IPS-15b (cell line): ENCODE measurements around the gene ARAP2.

Experiments
- H3K27me3 ChIP-seq: one replicate; pipeline ENCODE4 v1.6.1; 2013; ENCODE audit warnings: low read length; ENCODE audit not compliant: control insufficient read depth, insufficient read depth
- H3K36me3 ChIP-seq: one replicate; pipeline ENCODE4 v1.6.1; 2013; ENCODE audit warnings: low read length; ENCODE audit not compliant: control insufficient read depth, insufficient read depth
- H3K4me1 ChIP-seq: one replicate; pipeline ENCODE4 v1.6.1; 2013; ENCODE audit warnings: mild to moderate bottlenecking, low read length; ENCODE audit not compliant: control insufficient read depth, insufficient read depth
- H3K4me3 ChIP-seq: one replicate; pipeline ENCODE4 v1.5.1; 2013; ENCODE audit warnings: low read depth, low read length
- H3K9ac ChIP-seq: one replicate; pipeline ENCODE4 v1.6.1; 2013; ENCODE audit warnings: low read depth, mild to moderate bottlenecking, low read length
- H3K9me3 ChIP-seq: one replicate; pipeline ENCODE4 v1.6.1; 2013; ENCODE audit warnings: mild to moderate bottlenecking, low read length; ENCODE audit not compliant: control insufficient read depth, insufficient read depth

The ARAP2 gene

DNA sequence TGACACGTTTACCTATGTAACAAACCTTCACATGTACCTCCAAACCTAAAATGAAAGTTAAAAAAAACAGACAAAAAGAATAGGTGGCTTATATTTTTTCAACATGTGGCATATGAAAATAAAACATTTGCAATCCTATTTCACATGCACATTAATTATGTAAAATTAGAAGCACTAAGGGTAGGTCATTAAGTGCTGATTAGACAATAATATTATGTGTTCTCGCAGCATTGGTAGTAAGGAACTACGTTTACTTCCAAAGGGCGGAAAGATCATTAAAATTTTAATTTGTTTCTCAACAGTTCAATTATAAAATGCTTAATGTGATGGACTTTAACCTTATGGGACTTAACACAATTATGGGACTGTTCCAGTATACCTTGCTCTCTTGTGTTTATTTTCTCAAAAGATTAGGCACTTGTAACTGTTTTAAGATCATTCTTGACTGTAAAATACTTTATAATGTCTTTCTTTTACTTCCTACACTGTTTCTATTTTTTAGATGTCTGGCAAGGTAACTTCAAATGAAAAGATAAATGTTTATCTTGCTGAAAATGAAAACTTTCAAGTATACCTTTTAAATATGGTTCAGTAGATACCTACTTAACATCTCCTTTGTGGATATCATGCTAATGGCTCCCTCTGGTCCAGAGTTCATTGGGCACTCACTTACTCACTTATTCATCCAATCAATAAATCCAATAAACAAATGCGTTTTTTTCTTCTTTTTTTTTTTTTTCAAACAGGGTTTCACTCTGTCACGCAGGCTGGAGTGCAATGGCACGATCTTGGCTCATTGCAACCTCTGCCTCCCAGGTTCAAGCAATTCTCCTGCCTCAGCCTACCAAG lies 202.0 kb downstream of the ARAP2 start:
- Histone ChIP-seq H3K36me3 (no peaks in the 10 kb centered on the region), H3K4me1 (no peaks in the 10 kb centered on the region), H3K4me3 (no peak overlapping the region), H3K9ac (no peak overlapping the region), H3K27me3 (no peaks in the 10 kb centered on the region), H3K9me3 (no peaks in the 10 kb centered on the region)

DNA sequence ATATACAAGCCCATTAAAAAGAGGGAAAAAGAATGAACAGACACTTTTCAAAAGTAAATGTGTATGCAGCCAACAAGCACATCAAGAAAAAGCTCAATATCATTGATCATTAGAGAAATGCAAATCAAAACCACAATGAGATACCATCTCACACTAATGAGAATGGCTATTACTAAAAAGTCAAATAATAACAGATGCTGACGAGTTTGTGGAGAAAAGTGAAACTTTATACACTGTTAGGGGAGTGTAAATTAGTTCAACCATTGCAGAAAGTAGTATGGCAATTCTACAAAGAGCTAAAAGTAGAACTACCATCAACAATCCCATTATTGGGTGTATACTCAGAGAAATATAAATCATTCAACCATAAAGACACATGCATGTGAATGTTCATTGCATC lies 203.0 kb downstream of the ARAP2 start:
- H3K9me3 ChIP-seq, result no peaks in the 10 kb centered on the region
- H3K36me3 ChIP-seq, result no peaks in the 10 kb centered on the region
- no peak overlapping the region for H3K4me3 ChIP-seq
- H3K9ac ChIP-seq, result no peak overlapping the region
- H3K4me1 ChIP-seq, result no peaks in the 10 kb centered on the region
- no peaks in the 10 kb centered on the region for H3K27me3 ChIP-seq

DNA sequence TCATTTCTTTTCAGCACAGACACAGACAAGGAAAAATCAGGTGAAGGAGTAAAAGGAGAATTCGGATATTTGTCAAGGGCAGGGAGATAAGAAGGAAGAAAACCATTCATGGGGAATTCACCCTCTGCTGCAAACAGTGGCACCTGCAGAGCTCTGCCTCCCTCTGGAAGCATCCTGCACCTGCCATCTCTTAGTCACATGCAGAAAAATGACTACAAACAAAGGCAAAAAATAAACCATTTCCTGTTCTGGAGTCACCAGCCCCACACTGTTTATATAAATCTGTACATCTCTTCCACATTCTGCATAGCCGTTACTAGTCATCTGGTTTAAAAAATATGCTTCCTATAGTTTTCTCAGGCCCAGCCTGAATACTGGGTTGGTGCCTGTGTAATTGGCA lies 205.3 kb downstream of the ARAP2 start:
- Histone ChIP-seq H3K9me3 (no peaks in the 10 kb centered on the region), H3K4me1 (no peaks in the 10 kb centered on the region), H3K27me3 (no peaks in the 10 kb centered on the region), H3K9ac (no peak overlapping the region), H3K36me3 (no peaks in the 10 kb centered on the region), H3K4me3 (no peak overlapping the region)

DNA sequence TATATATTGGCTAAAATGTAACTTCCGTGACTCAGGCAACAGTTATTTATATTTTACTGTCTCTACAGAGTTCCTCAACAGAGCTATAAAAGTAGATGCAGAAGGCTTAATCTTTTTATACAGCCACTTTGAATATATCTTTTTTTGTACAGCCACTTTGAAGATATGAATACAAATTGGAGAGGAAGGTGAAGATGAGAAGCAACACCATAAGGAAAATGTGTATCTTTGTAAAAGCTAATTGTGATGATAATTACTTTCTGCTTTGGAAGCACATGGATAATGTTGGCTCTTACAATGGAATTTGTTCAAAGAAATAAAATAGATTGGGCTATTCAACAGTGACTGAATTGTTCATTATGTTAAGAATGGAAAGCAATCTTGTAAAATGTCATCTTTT lies 205.8 kb downstream of the ARAP2 start:
- H3K4me3 ChIP-seq, result no peak overlapping the region
- no peaks in the 10 kb centered on the region for H3K9me3 ChIP-seq
- no peaks in the 10 kb centered on the region for H3K4me1 ChIP-seq
- H3K36me3 ChIP-seq, result no peaks in the 10 kb centered on the region
- no peak overlapping the region for H3K9ac ChIP-seq
- H3K27me3 ChIP-seq, result no peaks in the 10 kb centered on the region

DNA sequence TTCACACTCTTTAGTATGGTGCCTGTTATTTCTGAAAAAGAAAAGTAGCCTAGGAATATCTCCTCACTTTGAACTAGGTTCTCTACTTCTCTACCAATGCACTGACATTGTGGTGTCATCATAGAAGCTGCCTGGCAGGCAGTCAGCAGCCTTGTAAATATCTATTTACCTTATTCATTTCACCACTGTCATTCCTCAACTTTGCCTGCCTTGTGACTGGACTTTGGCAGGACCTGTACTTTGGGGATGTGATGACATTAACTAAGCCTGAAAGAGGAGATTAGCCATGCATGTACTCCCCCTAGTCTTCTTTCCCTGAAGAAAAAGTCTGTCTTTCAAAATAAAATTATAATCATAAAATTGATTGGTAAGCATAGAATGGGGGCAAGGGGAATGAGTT lies 207.2 kb downstream of the ARAP2 start:
- H3K9ac ChIP-seq, result no peak overlapping the region
- H3K36me3 ChIP-seq, result no peaks in the 10 kb centered on the region
- H3K27me3 ChIP-seq, result no peaks in the 10 kb centered on the region
- H3K9me3 ChIP-seq, result no peaks in the 10 kb centered on the region
- H3K4me3 ChIP-seq, result no peak overlapping the region
- H3K4me1 ChIP-seq, result no peaks in the 10 kb centered on the region

DNA sequence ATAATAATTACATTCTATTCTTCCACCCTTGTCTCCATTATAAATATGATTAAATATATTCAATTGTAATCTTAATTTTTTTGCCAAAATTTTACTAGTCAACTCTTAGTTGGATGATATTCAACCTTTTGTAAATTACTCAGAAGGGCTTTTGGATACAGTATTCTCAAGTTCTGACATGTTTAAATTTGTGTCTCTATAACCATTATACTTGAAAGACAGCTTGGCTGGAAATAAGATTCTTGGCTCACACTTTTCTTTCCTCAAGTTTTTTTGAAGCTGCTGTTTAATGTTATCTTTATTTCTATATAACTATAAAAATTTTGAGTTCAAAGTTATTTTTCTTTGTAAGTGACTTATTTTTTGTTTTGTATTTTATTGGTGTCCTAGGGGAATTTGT lies 214.4 kb downstream of the ARAP2 start:
- Histone ChIP-seq H3K27me3 (no peaks in the 10 kb centered on the region), H3K9me3 (no peaks in the 10 kb centered on the region), H3K9ac (no peak overlapping the region), H3K36me3 (no peaks in the 10 kb centered on the region), H3K4me1 (peaks cover 3% of the 10 kb centered on the region), H3K4me3 (no peak overlapping the region)

DNA sequence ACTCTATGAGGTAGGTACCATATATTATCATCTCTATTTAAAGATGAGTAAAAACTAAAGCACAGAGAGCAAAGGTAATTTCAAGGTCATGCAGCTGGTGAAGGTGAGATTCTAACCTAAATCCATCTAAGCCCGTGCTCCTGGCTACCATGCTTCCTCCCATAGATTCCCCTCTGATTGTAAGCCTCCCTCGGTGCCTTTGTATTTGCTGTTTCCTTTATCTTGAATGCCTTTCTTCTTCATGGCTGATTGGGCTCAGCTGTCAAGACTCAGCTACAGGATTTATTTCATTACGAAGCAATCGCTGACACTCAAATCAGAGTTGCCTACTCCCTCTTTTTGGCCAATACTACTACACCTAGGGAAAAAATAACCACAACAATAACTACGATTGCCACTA lies 217.1 kb downstream of the ARAP2 start:
- Histone ChIP-seq H3K9ac (no peak overlapping the region), H3K36me3 (no peaks in the 10 kb centered on the region), H3K4me3 (no peak overlapping the region), H3K9me3 (no peaks in the 10 kb centered on the region), H3K4me1 (peaks cover 3% of the 10 kb centered on the region), H3K27me3 (no peaks in the 10 kb centered on the region)

DNA sequence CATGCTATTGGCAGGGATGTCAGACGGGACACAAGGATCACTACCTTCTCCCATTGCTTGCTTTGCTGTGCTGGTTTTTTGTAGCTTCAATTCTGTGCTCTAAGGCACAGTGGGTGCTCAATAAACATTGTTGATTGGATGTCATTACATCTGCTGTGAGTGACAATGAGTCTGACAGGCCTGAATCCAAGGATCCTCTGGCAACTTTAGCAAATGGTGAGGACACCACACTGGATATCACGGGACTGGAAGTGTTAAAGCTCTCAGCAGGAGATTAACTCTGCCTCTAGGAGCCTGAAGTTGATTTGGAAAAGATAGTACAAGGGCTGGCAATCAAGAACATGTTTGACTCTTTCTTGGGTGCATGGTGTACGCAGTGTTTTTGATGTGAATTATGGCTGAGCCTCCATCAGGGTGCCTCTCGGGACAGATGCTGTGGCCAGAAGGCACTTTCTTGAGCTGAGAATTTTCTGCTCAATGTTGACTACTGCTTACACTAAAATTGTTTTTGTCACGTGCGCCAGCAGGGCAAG lies 217.9 kb downstream of the ARAP2 start:
- no peaks in the 10 kb centered on the region for H3K27me3 ChIP-seq
- H3K4me3 ChIP-seq, result no peak overlapping the region
- no peaks in the 10 kb centered on the region for H3K36me3 ChIP-seq
- H3K9ac ChIP-seq, result no peak overlapping the region
- H3K4me1 ChIP-seq, result peaks cover 3% of the 10 kb centered on the region
- no peaks in the 10 kb centered on the region for H3K9me3 ChIP-seq

DNA sequence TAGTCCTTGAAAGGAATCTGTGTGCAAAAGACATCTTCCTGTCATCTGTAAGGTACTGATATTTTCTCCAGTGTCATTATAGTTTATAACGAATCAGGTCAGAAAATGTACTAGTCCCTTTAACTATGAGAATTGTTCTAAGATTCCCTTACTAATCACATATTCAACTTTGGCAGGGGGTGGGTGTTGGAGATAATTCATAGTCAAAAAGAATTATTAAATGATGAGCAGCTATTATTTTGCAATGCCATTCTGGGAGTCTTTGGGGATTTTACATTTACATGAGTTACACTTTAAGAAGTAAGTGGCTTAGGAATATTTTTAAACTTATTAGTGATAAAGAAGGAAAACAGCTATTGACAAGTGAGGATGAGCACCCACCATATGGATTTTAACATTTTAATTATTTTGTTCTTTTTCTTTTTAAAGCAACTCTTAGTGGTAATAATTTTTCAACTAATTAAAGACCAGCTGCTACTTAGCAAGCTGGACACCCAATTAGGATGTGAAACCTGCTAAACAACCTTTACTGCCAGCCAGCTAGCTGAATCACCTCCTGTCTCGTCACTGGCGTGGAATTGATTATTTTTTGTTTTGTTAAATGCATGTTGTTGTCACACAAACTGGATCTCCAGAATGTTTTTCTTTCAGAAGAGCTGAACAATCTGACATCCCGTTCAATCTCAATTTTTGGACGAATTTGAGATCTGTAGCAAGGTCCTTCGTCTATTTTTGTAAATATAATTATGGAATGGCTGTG lies 219.2 kb downstream of the ARAP2 start:
- Histone ChIP-seq H3K9me3 (no peaks in the 10 kb centered on the region), H3K4me3 (no peak overlapping the region), H3K4me1 (peaks cover 3% of the 10 kb centered on the region), H3K9ac (no peak overlapping the region), H3K27me3 (no peaks in the 10 kb centered on the region), H3K36me3 (no peaks in the 10 kb centered on the region)

DNA sequence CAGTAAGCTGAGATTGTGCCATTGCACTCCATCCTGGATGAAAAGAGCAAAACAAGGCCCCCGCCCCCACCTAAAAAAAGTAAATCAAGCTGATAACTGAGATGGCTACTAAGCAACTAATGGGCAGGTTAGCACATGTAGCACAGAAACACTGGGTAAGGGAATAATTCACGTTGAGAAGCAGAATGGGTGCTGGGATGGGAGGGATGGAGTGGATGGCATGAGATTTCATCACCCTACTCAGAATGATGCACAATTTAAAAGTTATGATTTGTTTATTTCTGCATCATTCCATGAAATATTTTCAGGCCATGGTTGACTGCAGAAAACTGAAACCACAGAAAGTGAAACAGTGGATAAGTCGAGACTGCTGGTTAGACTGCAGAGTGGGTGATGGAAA lies 224.0 kb downstream of the ARAP2 start:
- Histone ChIP-seq H3K36me3 (no peaks in the 10 kb centered on the region), H3K4me1 (no peaks in the 10 kb centered on the region), H3K27me3 (no peaks in the 10 kb centered on the region), H3K4me3 (no peak overlapping the region), H3K9ac (no peak overlapping the region), H3K9me3 (no peaks in the 10 kb centered on the region)
